H9 (cell line): ENCODE results near the gene IFT122. TPM values are rescaled to one million over a fixed set of nuclear protein-coding genes. Genes with fewer than 3 reads are reported as not detected.

ENCODE experiments used
- DNase-seq: peaks from one replicate; pipeline ENCODE4 v3.0.0-alpha.2; 2017
- H2AFZ ChIP-seq: one replicate; pipeline ENCODE4 v1.6.1; 2013; ENCODE audit warnings: mild to moderate bottlenecking, low read length, control low read depth, moderate library complexity
- H2AK5ac ChIP-seq: 2 replicates; pipeline ENCODE4 v1.6.1; 2013; ENCODE audit warnings: low read length, control low read depth, mixed read lengths; ENCODE audit not compliant: insufficient read length
- H2BK120ac ChIP-seq: one replicate; pipeline ENCODE4 v1.6.1; 2013; ENCODE audit warnings: low read depth, mild to moderate bottlenecking, low read length, control low read depth, inconsistent platforms; ENCODE audit not compliant: poor library complexity, severe bottlenecking
- H2BK12ac ChIP-seq: 2 replicates; pipeline ENCODE4 v1.6.1; 2013; ENCODE audit warnings: low read length, control low read depth, mixed read lengths, low read depth; ENCODE audit not compliant: insufficient read length
- H2BK15ac ChIP-seq: 2 replicates; pipeline ENCODE4 v1.6.1; 2013; ENCODE audit warnings: low read depth, low read length, control low read depth
- H2BK20ac ChIP-seq: one replicate; pipeline ENCODE4 v1.6.1; 2013; ENCODE audit warnings: low read depth, mild to moderate bottlenecking, low read length, control low read depth, inconsistent platforms; ENCODE audit not compliant: poor library complexity, severe bottlenecking
- H2BK5ac ChIP-seq: 2 replicates; pipeline ENCODE4 v1.6.1; 2013; ENCODE audit warnings: low read length, control low read depth, mixed read lengths; ENCODE audit not compliant: insufficient read length
- H3K14ac ChIP-seq: 2 replicates; pipeline ENCODE4 v1.6.1; 2013; ENCODE audit warnings: low read length, control low read depth; ENCODE audit not compliant: insufficient read depth
- H3K18ac ChIP-seq: 2 replicates; pipeline ENCODE4 v1.6.1; 2013; ENCODE audit warnings: low read depth, mild to moderate bottlenecking, mixed read lengths, low read length, control low read depth; ENCODE audit not compliant: insufficient read length
- H3K23ac ChIP-seq: 2 replicates; pipeline ENCODE4 v1.6.1; 2013; ENCODE audit warnings: low read length, control low read depth, mixed read lengths, low read depth; ENCODE audit not compliant: insufficient read length
- H3K23me2 ChIP-seq: 2 replicates; pipeline ENCODE4 v1.6.1; 2013; ENCODE audit warnings: low read depth, mild to moderate bottlenecking, mixed read lengths, low read length, control low read depth; ENCODE audit not compliant: insufficient read length, poor library complexity, severe bottlenecking
- H3K27ac ChIP-seq: 2 replicates; pipeline ENCODE4 v1.5.1; 2013; ENCODE audit warnings: low read length, control low read depth, mixed read lengths, low read depth; ENCODE audit not compliant: insufficient read length
- H3K27me3 ChIP-seq: 2 replicates; pipeline ENCODE4 v1.6.1; 2013; ENCODE audit warnings: low read length, control low read depth, inconsistent platforms; ENCODE audit not compliant: insufficient read depth
- H3K4ac ChIP-seq: 2 replicates; pipeline ENCODE4 v1.6.1; 2013; ENCODE audit warnings: low read depth, mild to moderate bottlenecking, control low read depth, inconsistent platforms, low read length, moderate library complexity
- H3K4me1 ChIP-seq: 2 replicates; pipeline ENCODE4 v1.6.1; 2013; ENCODE audit warnings: low read length, control low read depth, inconsistent platforms; ENCODE audit not compliant: insufficient read depth
- H3K4me2 ChIP-seq: 2 replicates; pipeline ENCODE4 v1.6.1; 2013; ENCODE audit warnings: low read length, control low read depth, mixed read lengths; ENCODE audit not compliant: insufficient read length, insufficient read depth
- H3K56ac ChIP-seq: 2 replicates; pipeline ENCODE4 v1.6.1; 2013; ENCODE audit warnings: low read depth, mild to moderate bottlenecking, mixed read lengths, low read length, control low read depth; ENCODE audit not compliant: insufficient read length
- H3K79me1 ChIP-seq: 2 replicates; pipeline ENCODE4 v1.6.1; 2013; ENCODE audit warnings: low read depth, mild to moderate bottlenecking, moderate library complexity, low read length, control low read depth, inconsistent platforms; ENCODE audit not compliant: insufficient read depth, poor library complexity, severe bottlenecking
- H3K79me2 ChIP-seq: 2 replicates; pipeline ENCODE4 v1.6.1; 2013; ENCODE audit warnings: low read length, control low read depth, inconsistent platforms; ENCODE audit not compliant: insufficient read depth
- H3K9ac ChIP-seq: 2 replicates; pipeline ENCODE4 v1.6.1; 2013; ENCODE audit warnings: low read length, control low read depth, mixed read lengths; ENCODE audit not compliant: insufficient read length; ENCODE audit errors: extremely low read depth
- H3K9me3 ChIP-seq: one replicate; pipeline ENCODE4 v1.6.1; 2013; ENCODE audit warnings: low read depth, low read length, inconsistent platforms; ENCODE audit not compliant: control insufficient read depth
- H3T11ph ChIP-seq: one replicate; pipeline ENCODE4 v1.6.1; 2013; ENCODE audit warnings: mild to moderate bottlenecking, low read length, control low read depth, inconsistent platforms
- H4K20me1 ChIP-seq: one replicate; pipeline ENCODE4 v1.6.1; 2013; ENCODE audit not compliant: control insufficient read depth, insufficient read length, insufficient read depth
- H4K5ac ChIP-seq: 2 replicates; pipeline ENCODE4 v1.6.1; 2013; ENCODE audit warnings: low read depth, mild to moderate bottlenecking, mixed read lengths, low read length, control low read depth; ENCODE audit not compliant: insufficient read length
- H4K8ac ChIP-seq: replicated peaks from 2 replicates; pipeline ENCODE4 v1.6.1; 2013; ENCODE audit warnings: low read length, control low read depth, mixed read lengths, low read depth; ENCODE audit not compliant: insufficient read length
- H4K91ac ChIP-seq: 2 replicates; pipeline ENCODE4 v1.6.1; 2013; ENCODE audit warnings: low read depth, mild to moderate bottlenecking, moderate library complexity, mixed read lengths, low read length, control low read depth; ENCODE audit not compliant: insufficient read length
- H3K27ac Mint-ChIP-seq, 3 experiments: 2 replicates in 2 of 3; 3 replicates in 1 of 3; pipeline ENCODE4 v1.8.0; 2020 to 2021; ENCODE audit warnings: mixed read lengths in 3 of 3, mild to moderate bottlenecking in 1 of 3, moderate library complexity in 1 of 3
- H3K27me3 Mint-ChIP-seq: 2 replicates; pipeline ENCODE4 v1.8.0; 2021; ENCODE audit warnings: low read depth, mild to moderate bottlenecking, moderate library complexity, mixed read lengths
- H3K36me3 Mint-ChIP-seq, 3 experiments: 2 replicates in 2 of 3; 3 replicates in 1 of 3; pipeline ENCODE4 v1.8.0; 2020 to 2021; ENCODE audit warnings: low read depth in 3 of 3, mixed read lengths in 3 of 3; ENCODE audit not compliant: insufficient read depth in 1 of 3
- H3K4me1 Mint-ChIP-seq, 2 experiments: 2 replicates each; pipeline ENCODE4 v1.8.0; 2020; ENCODE audit warnings: mixed read lengths in 2 of 2
- H3K4me3 Mint-ChIP-seq, 2 experiments: 2 replicates in 1 of 2; 3 replicates in 1 of 2; pipeline ENCODE4 v1.8.0; 2020 to 2021; ENCODE audit warnings: mild to moderate bottlenecking in 2 of 2, mixed read lengths in 2 of 2, moderate library complexity in 1 of 2
- H3K9me3 Mint-ChIP-seq, 2 experiments: 2 replicates in 1 of 2; 3 replicates in 1 of 2; pipeline ENCODE4 v1.8.0; 2020; ENCODE audit warnings: mild to moderate bottlenecking in 2 of 2, mixed read lengths in 2 of 2, moderate library complexity in 1 of 2
- CTCF ChIP-seq: fragments of 200-600 bp; sonication (generic); conservative IDR thresholded peaks from 3 replicates; pipeline ENCODE4 v1.8.0; 2021; ENCODE audit warnings: antibody characterized with exemption, mild to moderate bottlenecking
- WGBS: extraction: QIAGEN DNeasy Blood & Tissue Kit; methylation state at CpG from one replicate; pipeline ENCODE4 v1.1.7; 2013; ENCODE audit warnings: missing lambda C conversion rate, low lambda C conversion rate, mixed read lengths; ENCODE audit not compliant: insufficient read length; ENCODE audit errors: extremely low coverage; 5-methylcytosine and 5-hydroxymethylcytosine counted together
- total RNA-seq: library from RNA; stranded (reverse); gene quantifications from 2 replicates; pipeline ENCODE4 v1.2.1, GENCODE V29; 2021

IFT122 gene
- total RNA-seq, 1 experiment from 2014 or later, result 19.3 TPM

- H3K18ac ChIP-seq, result no peak overlapping the region
- Mint-ChIP-seq H3K4me3 (no peak overlapping the region), H3K27ac (no peak overlapping the region; a peak in 1 of 7 replicates), H3K27me3 (peaks cover 57% of the 10 kb centered on the region), H3K36me3 (no peaks in the 10 kb centered on the region), H3K4me1 (peaks cover 8 to 14% of the 10 kb centered on the region in 2 experiments; a peak in 3 of 4 replicates), H3K9me3 (peaks cover 0 to 2% of the 10 kb centered on the region in 2 experiments; a peak in 1 of 5 replicates)
- DNase-seq, result no peak
- H3K23ac ChIP-seq, result no peak overlapping the region
- peaks cover 3% of the 10 kb centered on the region; the same call in 1 of the 2 replicates for H3K27me3 ChIP-seq
- WGBS, result no CpG with 5 or more reads among the region's 14 CpGs
- H3K79me2 ChIP-seq, result no peaks in the 10 kb centered on the region
- H3K14ac ChIP-seq, result no peak overlapping the region
- H3K27ac ChIP-seq, result no peak overlapping the region
- no peaks in the 10 kb centered on the region for H4K20me1 ChIP-seq
- no peak overlapping the region for H4K5ac ChIP-seq
- no peaks in the 10 kb centered on the region for H3K79me1 ChIP-seq
- no peak for TF ChIP-seq CTCF
- no peak overlapping the region for H3K56ac ChIP-seq
- no peak overlapping the region for H2AK5ac ChIP-seq
- no peak overlapping the region for H3K4ac ChIP-seq
- H4K91ac ChIP-seq, result no peak overlapping the region
- no peak overlapping the region for H2BK15ac ChIP-seq
- H2BK20ac ChIP-seq, result no peak overlapping the region
- no peak overlapping the region for H2BK120ac ChIP-seq
- no peak overlapping the region for H3T11ph ChIP-seq
- no peaks in the 10 kb centered on the region for H3K4me1 ChIP-seq
- H3K4me2 ChIP-seq, result no peak overlapping the region
- no peak overlapping the region for H2BK5ac ChIP-seq
- no peak overlapping the region for H4K8ac ChIP-seq
- no peak overlapping the region for H3K9ac ChIP-seq
- H3K9me3 ChIP-seq, result no peaks in the 10 kb centered on the region
- H3K23me2 ChIP-seq, result no peaks in the 10 kb centered on the region
- H2BK12ac ChIP-seq, result no peak overlapping the region
- H2AFZ ChIP-seq, result no peak overlapping the region
Measured at GRCh38 chr3:129418041-129418973, 21.7 kb upstream of the IFT122 start.
